Left forelimb (tissue), 1 donor: Measurements from ENCODE around the gene FAM114A1.
"Not testable (repeated sequence)": the region's sequence is repeated elsewhere in the genome, so short reads cannot be mapped to it uniquely, and the experiment has no call there.

ENCODE experiments used
- DNase-seq: peaks from one replicate; pipeline ENCODE4 v3.0.0-alpha.2; 2018; ENCODE audit warnings: low spot score

FAM114A1 gene

DNA sequence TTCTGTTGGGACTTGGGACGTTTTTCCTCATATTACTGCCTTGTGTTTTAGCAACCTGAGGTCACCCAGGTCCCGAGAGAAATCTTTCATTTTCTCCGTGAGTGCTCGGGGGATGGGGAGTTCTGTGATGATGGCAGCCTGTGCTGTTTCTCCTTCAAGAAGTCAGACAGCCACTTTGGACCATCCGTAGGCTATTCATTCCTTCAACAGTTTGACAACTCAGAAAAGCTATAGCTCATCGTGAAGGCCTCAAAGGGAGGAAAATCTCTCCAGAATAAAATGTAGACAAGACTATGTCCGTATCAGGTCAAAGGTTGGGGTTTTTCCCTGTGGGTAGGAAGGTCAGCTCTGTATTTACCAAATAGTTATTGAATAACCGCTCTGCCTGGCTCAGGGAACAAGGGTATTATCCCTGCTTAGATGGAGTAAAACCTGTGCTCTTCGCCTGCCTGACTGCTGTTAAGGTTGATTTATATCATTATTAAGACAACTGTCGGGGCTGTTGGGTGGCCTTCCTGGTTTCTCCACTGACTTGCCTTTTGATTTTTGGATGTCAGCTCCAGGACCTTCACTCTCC lies 36.6 kb downstream of the FAM114A1 start:
- no peak for DNase-seq

DNA sequence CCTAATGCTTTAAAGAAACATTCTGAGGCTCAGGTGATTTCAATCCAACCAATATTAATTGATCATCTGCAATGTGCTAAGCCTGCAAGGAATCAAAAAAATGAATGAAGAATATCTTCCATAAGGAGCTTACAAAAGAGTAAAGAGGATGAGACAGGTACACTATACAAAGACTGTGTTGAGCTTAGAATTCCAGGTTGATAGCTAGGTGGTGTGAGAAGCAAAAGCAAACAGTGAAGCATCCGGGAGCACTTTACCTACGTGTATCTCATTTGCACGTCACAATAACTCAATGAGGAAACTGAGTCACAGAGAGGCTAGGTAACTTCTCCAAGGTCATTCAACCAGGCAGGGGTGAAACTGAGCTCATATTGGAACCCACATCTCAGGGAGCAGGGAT lies 37.1 kb downstream of the FAM114A1 start:
- DNase-seq: no peak

DNA sequence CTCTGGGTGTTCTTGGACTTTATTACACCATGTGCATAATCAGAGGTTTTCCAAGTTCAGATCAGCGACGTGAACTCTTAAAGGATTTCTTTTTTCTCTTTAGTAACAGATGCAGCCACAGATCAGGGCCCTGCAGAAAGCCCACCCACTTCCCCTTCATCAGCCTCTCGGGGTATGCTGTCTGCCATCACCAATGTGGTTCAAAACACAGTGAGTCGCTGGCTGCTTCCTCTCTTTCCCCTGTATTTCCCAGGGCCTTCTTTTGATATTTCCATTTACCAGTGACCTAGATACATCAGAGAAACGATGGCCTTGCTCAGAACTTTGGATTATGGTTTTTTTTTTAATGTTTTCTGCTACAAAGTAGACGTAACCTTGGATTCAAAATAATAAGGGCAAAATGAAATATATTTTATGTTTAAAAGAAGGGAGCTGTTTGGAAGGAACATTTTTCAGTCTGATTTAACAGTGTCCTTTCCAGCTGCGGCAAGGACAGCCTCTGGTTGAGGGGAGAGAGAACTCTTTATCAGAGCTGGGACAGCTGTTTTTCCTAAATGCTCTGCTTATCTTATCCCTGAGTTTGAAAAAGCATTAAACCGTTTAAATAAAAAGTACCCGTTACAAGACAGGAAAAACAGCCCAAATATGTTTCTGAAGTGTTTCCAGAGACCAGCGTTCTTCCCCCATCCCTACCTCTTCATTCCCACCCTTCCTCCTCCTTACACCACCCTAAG lies 38.2 kb downstream of the FAM114A1 start:
- no peak for DNase-seq

DNA sequence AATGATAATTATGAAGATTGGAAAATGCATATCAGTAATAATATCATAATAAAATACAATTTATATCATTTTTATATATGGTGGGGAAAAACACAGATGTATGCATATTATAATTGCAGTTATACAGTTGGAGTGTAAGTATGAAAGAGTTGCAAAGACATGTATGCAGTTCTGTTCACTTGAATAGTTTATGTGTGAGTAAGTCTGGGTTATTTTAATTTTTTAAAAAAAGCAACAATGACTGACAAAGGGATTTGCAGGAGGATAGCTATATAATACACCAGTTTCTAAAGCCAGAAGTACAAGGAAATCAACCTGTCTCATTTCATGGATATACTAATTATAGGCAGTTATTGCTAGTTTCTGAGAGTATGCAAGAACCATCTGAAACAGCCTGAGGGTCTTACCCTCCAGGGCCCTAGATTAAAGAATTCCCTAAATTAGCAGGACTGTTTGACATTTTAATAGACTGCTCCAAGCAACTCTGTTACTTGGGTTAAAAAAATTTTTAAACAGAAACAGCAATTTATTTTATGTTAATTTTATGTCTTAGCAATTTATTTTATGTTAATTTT lies 40.2 kb downstream of the FAM114A1 start:
- DNase-seq: no peak

DNA sequence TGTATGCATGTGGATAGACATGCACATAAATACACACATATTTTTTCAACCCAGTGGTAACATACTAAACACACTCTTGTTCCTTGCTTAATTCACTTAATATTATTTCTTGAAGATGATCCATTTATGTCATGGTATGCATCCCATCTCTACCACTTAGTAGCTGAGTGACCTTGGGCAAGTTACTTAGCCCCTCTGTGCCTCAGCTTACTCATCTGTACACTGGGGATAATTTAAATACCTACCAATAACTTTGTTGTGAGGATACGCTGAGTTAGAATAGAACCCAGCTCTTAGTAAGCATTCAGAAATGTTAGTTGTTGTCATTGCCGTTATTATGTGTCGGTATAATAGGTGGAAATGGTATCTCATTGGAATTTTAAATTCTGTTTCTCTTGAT lies 41.4 kb downstream of the FAM114A1 start:
- DNase-seq: no peak

DNA sequence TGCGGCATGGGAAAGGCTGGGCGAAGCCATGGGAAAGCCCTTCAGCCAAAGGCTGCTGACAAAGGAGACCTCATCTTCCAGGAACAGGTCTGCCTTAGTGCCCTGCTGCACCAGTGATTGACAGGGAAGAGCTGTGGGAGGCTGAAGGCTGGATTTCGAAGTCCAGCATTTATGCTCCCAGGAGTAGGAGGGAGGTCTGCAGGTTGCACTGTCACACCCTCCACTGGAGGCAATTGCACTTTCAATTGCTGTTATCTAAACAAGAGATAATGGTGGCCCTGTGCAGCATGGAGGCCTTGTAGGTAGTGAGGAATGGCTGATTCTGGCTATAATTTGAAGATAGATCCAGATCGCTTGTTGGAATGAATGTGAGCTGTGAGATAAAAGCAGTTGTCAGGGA lies 43.7 kb downstream of the FAM114A1 start:
- DNase-seq: no peak

DNA sequence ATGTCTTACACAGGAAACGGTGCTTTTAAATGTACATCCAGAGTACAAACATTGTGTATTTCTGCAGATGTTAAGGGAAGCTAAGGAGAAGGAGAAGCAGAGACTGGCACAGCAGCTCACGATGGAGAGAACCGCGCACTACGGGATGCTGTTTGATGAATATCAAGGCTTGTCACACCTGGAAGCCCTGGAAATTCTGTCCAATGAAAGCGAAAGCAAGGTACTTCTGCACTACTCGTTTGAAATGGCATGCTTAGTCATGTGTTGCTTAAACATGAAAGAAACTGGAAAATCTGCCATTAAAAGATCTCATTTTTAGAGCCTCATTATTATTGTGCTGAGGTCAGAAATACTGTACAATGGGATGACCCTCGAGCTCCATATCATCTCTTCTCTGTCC lies 47.2 kb downstream of the FAM114A1 start:
- DNase-seq: no peak

DNA sequence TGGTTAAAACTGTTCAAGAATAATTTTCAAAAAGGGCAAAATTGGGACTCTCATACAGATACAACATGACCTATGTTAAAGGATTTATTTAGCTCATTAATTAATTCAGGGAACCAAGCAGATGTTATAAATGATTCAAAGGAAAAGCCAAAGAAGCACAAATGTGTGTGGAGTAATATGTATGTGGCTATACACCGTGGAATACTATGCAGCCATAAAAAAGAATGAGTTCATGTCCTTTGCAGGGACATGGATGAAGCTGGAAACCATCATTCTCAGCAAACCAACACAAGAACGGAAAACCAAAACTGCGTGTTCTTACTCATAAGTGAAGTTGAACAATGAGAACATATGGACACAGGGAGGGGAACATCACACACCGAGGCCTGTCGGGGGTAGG lies 48.7 kb downstream of the FAM114A1 start:
- not testable (repeated sequence) for DNase-seq

DNA sequence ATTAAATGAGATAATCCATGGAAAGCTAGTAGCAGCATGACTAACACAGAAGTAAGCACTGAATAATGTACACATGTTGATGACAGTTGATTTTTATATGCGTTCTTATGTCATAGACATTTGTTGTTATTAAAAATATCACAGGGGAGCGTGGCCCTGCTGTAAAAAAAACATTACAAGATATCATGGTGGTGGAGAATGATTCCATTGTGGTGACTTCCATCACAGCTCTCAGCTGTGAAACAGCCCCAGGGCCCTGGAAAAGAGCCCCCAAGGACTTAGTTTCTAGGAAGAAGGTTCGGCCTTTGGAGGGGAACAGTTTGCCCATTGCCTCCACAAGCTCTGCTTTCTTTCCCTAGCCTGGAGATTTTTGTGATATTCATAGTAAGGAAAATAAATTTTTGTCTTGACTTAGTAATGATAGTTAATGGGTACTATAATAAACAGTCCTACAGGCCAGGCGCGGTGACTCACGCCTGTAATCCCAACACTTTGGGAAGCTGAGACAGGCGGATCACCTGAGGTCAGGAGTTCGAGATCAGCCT lies 49.9 kb downstream of the FAM114A1 start:
- no peak for DNase-seq

DNA sequence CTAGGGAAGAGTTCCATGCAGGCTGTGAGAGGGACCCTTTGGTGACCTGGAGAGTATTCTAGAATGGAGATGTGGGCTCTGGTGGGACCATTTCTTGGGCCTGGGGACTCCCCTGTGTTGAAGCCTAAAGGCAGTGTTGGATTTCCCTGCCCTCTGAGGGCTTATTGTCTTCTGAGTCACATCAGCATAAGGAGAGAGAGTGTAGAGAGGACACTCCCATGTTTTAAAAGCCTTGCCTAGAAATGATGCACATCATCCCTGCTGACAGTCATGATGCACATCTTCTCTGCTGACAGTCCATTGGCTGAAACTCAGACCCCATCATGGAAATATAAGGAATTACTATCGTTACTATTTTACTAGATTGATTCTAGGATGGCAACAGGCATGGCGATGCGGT lies 51.9 kb downstream of the FAM114A1 start:
- DNase-seq: no peak

DNA sequence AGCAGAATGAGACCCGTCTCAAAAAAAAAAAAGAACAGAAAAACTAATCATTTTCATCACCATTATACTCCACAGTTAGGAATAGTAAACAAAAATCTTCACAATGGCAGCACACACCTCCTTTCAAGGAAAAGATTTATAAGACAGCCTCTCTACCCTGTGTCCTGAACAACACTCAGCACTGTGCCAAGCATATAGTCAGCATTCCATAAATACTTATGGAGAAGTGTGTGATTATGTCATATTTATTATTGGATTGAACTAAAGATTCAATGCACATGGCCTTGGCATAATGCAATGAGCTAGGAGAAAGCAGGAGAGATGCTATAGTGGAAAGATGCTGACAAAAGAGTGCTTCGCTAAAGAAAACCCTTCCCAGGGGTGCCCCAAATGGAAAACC lies 52.6 kb downstream of the FAM114A1 start:
- DNase-seq: no peak

DNA sequence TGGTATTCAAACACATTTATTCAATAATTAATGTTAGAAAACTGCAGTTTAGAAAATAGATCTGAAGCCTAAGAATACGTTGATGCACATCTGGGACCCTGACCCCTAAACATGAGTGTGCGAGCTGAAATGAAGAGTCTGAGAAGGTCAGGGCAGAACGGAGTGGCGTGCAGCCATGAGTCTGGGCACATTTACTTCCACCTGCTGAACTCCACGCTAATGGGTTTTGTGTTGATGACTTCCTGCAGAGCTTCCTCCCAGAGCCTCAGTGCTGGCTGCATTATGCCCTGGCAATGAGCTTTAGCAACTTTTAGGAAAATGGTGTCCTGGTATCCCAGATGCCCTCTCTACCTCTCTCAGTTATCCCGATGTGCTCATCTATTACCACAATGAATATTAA lies 53.1 kb downstream of the FAM114A1 start:
- DNase-seq: no peak

DNA sequence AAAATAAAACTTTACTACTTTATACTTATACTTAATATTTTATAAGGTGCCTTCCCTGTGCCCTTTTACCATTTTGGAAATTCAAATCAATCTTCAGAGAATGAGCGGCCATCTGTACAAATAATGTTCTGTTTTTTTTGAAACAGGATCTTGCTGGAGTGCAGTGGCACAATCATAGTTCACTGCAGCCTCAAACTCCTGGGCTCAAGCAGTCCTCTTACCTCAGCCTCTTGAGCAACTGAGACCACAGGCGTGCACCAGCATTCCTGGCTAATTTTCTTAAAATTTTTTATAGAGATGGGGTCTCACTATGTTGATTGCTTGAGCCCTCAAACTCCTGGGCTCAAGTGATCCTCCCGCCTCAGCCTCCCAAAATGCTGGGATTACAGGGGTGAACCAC lies 53.5 kb downstream of the FAM114A1 start:
- DNase-seq: no peak

DNA sequence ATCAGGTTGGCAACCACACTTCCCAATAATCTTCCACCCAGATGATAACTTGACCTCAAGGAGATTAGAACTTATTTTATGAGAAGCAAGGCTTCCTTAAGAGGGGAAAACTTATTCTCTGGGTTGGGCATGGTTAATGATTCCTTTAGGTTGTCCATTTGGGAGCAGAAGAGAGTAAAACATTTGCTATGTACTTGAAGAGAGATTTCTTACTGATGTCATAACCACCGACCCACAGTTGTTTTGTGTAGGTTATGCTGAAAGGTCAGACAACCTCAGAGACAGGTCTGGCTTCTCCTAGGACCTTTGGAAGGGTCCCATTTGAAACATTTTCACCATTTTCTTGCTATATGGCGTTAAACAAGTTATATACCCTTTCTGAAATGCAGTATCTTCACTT lies 56.1 kb downstream of the FAM114A1 start:
- no peak for DNase-seq

DNA sequence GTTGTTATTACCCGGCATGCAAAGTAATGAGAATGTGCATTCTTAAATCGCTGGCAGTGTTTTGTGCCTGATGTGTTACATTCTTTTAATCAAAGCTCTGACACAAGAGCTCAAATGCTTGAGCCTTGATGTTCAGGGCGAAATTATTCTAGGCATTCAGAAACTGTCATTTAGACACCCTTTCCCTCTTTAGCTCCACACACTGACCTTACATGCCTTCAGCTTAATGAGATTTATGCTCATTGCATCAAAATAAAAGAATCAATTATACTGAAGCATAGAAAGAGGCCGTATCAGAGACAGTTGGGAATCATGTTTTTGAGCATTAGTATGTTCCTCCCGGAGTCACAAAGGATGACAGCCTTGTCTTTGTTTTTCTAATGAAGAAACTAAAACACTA lies 56.7 kb downstream of the FAM114A1 start:
- DNase-seq: no peak

DNA sequence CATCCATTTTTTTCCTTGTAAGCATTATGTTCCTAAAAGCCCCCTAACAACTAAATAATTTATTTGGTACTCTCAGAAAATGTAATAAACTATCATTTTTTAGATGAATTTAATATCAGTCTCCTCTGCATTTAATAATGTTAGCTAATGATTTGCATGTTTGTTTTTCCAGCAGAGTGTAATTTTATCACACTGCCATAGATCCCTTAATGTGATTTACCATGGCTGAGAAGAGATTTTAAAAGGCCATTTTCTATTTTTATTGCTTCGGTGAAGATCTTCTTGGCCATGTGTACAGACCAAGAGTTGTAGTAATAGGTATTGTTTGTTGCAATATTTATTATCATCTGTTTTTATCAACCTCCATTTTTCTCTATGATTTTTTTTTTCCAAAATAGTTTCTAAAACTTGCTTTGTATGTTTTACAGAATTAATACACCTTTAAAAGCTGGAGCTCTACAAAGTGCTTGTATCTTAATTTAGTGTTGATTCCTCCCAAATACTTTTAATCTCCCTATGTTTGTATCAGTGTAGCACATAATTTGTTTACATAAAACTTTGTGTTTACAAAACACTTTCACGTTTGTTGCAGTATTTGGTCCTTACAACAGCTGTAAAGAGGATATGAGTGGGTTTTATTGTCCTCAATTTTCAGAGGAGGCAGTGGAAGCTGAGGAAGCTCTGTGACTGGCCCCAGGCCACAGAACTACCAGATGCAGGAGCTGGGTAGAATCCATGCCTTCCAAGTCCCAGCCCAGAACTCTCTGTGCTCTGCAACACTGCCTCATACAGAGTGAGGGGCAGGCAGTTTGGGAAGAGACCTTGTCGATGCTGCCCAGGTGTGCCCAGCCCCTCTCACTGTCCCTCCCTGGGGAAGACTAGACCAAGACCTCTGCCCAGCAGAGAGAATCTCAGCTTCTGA lies 58.1 kb downstream of the FAM114A1 start:
- DNase-seq: no peak

DNA sequence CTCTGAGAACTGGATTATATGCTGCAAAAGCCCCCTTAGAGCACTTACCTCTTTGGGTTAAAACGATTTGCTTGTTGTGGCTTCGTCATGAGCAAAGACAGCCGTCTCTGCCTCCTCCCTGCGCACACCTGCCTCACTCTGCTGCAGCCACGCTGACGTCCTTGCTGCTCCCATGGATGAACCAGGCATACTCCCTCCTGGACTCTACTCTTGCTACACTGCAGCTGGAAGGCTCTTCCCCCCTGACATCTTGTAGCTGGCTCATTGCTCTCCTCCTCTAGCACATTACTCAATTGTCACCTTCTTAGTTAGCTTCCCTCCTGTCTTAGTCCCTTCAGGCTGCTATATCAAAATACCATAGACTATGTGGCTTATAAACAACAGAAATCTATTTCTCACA lies 59.3 kb downstream of the FAM114A1 start:
- no peak for DNase-seq

DNA sequence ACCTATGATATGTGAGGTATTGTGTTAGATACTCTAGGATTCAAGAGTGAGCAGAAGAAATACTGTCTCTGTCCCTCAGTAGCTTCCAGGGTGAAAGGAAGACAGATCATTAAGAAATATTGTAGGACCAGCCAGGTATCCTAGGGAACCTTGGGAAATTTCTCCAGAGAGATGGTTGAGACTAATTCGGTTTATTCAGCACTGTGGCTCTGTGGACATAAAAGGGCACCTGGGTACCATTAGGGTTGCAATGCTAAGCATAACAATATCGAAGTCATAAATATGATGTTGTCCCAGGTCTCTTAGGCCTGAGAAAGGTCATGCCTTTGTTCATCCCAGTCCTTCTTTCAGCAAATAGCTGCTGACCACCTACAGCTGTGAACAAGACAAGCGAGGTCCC lies 61.0 kb downstream of the FAM114A1 start:
- DNase-seq: no peak

DNA sequence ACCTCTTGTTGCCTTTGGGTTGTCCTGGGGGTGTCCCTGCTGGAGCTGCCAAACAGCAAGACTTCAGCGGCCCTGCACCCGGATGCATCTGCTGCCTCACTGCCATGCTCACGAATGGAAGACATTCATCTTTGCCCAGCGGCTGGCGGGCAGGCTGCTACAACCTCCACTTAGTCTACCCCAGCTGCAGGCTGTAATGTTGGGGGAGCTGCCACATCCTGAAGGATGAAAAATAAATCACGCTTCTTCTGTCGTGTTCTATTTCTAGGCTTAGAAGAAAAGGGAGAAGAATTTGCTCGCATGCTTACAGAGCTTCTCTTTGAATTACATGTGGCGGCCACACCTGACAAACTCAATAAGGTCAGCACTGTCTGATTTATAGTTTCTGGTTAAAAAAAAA lies 61.4 kb downstream of the FAM114A1 start:
- DNase-seq: no peak

DNA sequence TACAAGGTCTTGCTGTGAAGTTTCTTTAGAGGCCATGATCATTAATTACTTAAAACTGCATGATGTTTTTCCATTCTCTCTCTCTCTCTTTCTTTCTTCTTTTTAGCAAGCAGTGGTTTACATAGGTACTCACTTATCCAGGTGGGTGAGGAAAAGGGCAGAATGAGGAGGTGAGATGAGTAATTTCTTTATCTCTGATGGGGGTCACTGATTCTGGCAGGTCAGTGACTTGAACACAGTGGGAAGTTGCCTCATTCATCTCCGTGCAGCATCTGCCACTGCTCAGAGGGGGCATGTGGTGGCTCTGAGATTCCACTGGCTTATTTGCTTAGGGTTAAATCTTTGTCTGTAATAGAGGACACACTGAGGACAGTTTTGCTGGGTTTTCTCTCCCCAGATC lies 62.6 kb downstream of the FAM114A1 start:
- DNase-seq: no peak

DNA sequence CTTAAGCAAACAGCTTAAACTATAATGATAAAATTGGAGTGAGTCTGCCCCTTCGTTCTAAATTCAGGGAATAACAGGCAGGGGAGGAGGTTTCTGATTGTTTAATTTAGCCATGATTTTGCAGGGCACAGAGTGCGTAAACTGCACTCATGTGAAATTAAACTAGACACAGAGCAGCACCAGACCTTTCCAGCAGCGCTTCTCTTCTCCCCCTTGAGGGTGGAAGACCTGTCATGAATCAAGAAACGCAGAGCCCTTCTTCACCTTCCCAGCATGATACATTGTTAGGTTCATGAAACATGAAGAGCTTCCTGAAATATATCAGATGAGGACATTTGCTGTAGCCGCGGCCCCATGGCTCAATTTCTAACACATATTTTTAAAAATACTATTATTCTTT lies 63.1 kb downstream of the FAM114A1 start:
- DNase-seq: no peak

DNA sequence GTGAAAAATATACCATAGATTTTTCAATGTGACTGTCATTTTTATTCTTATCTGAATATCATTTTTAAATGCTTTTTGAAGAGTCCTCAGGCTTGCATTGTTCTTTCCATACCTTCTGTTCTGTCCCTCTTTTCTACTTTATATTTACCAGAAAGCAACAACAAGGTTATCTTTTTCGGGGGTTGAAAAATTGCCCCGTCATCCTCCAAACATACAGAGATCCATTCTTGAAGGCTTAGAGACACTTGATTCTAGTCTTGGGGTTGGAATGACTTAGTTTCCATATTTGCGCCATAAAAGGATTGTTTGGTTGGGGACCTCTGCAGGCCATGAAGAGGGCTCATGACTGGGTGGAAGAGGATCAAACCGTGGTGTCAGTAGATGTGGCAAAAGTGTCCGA lies 63.5 kb downstream of the FAM114A1 start:
- no peak for DNase-seq
